Activated naive CD4-positive, alpha-beta T cell treated with anti-CD3 and anti-CD28 coated beads, Interleukin-2, amount 50 U/mL, for 24 hours (primary cell): ENCODE measurements around the gene SORL1-AS1.

Experiments
- H3K27ac Mint-ChIP-seq: one replicate; pipeline ENCODE4 v1.8.0; 2021; ENCODE audit warnings: mild to moderate bottlenecking, mixed read lengths
- H3K27me3 Mint-ChIP-seq: one replicate; pipeline ENCODE4 v1.8.0; 2021; ENCODE audit warnings: mixed read lengths
- H3K36me3 Mint-ChIP-seq: one replicate; pipeline ENCODE4 v1.8.0; 2021; ENCODE audit warnings: mixed read lengths
- H3K4me1 Mint-ChIP-seq: one replicate; pipeline ENCODE4 v1.8.0; 2021; ENCODE audit warnings: mixed read lengths
- H3K4me3 Mint-ChIP-seq: one replicate; pipeline ENCODE4 v1.8.0; 2021; ENCODE audit warnings: mild to moderate bottlenecking, mixed read lengths
- H3K9me3 Mint-ChIP-seq: one replicate; pipeline ENCODE4 v1.8.0; 2021; ENCODE audit warnings: mixed read lengths

Gene SORL1-AS1

DNA sequence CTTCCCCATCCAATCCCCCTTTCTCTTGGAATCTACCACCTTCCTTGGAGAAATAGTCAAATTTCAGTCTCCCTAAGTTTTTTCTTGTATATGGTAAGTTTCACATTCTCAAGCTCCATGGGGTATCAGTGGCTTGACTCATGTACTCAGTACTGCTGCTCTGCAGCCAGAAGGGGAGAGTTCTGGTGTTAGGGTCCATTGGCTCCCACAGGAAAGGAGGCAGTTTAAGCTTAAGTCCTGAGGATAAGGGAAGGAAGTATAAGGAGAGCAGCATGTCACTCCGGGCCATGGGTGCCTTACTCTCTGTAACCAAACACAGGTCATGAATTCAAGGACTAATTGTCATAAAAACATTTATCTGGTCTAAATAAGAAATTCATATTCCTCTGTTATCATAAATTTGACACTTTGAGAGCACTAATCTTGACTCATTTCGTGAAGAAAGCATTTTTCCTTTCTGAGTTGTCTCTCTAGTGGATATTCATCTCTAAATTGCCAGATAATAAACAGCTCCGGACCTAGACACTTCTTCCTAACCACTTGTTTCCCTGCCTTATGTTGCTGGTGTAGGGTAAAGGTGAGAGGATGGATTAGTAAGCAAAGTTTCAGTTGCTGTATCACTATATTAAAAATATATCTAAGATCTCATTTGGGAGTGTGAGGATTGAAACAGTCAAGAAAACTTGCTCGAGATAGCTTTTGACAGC lies 20.8 kb downstream of the SORL1-AS1 start:
- H3K36me3 Mint-ChIP-seq, result peaks cover 4% of the 10 kb centered on the region
- no peak overlapping the region for H3K4me3 Mint-ChIP-seq
- peaks cover 45% of the 10 kb centered on the region for H3K4me1 Mint-ChIP-seq

DNA sequence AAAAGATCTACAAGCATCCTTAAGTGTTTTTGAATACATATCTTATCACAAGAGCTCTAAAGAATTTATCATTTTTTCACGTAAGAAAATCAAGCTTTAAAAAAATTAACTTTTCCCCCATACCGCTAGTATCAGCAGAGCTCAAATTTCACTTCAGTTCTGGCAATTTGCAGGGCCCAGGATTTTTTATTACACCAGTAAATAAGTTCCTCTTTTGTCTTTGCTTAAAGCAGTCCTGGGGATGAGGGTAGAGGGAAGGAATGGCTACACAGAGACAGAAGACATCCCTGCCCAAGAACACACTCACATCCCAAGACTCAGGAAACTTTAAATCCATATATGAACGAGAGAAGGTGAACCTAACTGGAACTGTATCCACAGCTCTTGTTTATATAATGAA lies 23.2 kb downstream of the SORL1-AS1 start:
- Mint-ChIP-seq H3K9me3 (no peaks in the 10 kb centered on the region), H3K27me3 (no peaks in the 10 kb centered on the region), H3K36me3 (peaks cover 5% of the 10 kb centered on the region), H3K27ac (no peak overlapping the region), H3K4me1 (peaks cover 35% of the 10 kb centered on the region), H3K4me3 (no peak overlapping the region)

More for the DNA sequence above, 20.8 kb downstream of the SORL1-AS1 start:
- no peaks in the 10 kb centered on the region for H3K27me3 Mint-ChIP-seq
- no peaks in the 10 kb centered on the region for H3K9me3 Mint-ChIP-seq
- H3K27ac Mint-ChIP-seq, result no peak overlapping the region

DNA sequence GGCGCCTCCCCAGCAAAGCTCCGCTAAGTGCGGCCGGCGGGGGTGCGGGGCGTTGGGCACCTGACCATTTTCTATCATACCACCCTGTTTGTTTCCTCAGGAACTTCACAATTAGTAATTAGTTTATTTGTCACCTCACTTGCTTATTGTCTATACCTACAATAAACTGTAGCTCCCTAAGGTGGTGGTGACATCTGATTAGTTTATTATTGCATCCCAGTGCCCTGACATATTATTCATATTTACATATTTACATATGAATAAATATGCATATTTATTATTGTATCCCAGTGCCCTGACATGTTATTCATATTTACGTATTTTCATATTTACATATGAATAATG lies 25.4 kb downstream of the SORL1-AS1 start:
- H3K36me3 Mint-ChIP-seq, result peaks cover 5% of the 10 kb centered on the region
- H3K4me1 Mint-ChIP-seq, result peaks cover 55% of the 10 kb centered on the region
- no peaks in the 10 kb centered on the region for H3K27me3 Mint-ChIP-seq
- H3K27ac Mint-ChIP-seq, result no peak overlapping the region
- no peak overlapping the region for H3K4me3 Mint-ChIP-seq
- peaks cover 4% of the 10 kb centered on the region for H3K9me3 Mint-ChIP-seq

DNA sequence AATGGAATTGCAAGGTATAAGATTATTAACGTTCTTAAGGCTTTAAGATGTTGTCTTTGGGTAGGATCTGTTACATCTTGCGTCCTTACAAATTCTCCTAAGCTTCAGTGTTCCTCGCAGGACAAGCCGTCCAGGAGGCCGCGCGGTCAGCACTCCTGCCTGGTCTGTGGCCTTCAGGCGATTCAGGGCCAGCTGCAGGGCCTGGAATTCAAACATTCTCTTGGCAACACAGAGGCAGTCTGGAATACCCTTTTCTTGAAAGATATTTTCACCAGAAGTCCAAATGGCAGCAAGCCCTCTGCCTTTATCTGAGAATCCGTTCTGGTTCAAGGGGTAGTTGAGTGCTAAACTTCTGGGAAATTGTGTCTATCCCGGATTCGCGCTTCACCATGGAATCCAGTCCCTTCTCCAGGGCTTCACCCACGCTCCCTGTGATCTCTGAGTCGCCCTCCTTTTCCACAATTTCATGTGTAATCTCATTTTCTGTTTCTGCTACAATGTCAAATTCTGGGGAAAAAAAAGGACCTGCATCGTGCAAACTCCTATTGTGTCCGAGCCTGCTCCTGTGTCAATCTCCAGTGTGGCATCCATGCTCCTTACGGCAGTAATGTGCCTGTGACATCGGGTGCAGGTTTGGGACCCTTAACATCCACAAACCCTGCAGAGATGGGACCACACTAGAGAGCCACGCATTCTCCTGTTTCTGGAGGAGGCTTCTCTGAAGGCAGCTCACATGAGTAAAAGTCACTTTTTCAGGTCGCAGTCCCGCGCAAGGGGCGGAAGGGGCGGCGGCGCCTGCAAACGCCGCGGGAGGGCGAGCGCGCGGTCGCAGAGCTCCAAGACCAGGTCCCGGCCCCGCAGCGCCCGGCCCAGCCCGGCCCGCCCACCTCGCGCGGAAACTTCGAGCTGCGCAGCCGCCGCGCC lies 26.0 kb downstream of the SORL1-AS1 start:
- Mint-ChIP-seq H3K9me3 (peaks cover 4% of the 10 kb centered on the region), H3K36me3 (peaks cover 5% of the 10 kb centered on the region), H3K27ac (no peak overlapping the region), H3K27me3 (no peaks in the 10 kb centered on the region), H3K4me1 (peaks cover 55% of the 10 kb centered on the region), H3K4me3 (peak overlapping the region; percentile 79)

DNA sequence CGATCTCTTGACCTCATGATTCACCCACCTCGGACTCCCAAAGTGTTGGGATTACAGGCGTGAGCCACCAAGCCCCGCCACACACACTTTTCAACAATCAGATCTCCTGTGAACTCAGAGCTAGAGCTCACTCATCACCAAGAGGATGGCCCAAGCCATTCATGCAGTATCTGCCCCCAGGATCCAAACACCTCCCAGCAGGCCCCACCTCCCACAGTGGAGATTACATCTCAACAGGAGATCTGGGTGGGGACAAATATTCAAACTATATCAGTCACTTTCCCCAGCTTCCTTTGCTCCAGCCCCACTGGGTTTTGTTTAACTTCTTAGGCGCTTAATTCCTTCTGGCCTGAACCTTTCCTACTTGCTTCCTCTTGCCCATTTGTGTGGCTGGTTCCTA lies 26.9 kb downstream of the SORL1-AS1 start:
- peaks cover 61% of the 10 kb centered on the region for H3K4me1 Mint-ChIP-seq
- peak overlapping the region; percentile 79 for H3K27ac Mint-ChIP-seq
- H3K36me3 Mint-ChIP-seq, result peaks cover 3% of the 10 kb centered on the region
- H3K9me3 Mint-ChIP-seq, result peaks cover 4% of the 10 kb centered on the region
- no peaks in the 10 kb centered on the region for H3K27me3 Mint-ChIP-seq
- H3K4me3 Mint-ChIP-seq, result no peak overlapping the region

DNA sequence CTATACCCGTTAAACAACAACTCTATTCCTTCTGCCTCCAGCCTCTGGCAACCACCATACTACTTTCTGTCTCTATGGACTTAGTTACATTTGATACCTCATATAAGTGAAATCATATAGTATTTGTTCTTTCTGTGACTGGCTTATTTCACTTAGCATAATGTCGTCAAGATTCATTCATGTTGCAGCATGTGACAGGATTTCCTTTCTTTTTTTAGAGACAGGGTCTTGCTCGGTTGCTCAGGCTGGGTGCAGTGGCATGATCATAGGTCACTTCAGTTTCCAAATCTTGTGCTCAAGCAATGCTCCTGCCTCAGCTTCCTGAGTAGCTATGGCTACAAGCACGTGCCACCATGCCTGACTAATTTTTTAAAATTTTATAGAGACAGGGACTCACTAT lies 30.1 kb downstream of the SORL1-AS1 start:
- Mint-ChIP-seq H3K27ac (no peak overlapping the region), H3K4me3 (no peak overlapping the region), H3K4me1 (peaks cover 81% of the 10 kb centered on the region), H3K9me3 (peaks cover 4% of the 10 kb centered on the region), H3K36me3 (peaks cover 3% of the 10 kb centered on the region), H3K27me3 (no peaks in the 10 kb centered on the region)

DNA sequence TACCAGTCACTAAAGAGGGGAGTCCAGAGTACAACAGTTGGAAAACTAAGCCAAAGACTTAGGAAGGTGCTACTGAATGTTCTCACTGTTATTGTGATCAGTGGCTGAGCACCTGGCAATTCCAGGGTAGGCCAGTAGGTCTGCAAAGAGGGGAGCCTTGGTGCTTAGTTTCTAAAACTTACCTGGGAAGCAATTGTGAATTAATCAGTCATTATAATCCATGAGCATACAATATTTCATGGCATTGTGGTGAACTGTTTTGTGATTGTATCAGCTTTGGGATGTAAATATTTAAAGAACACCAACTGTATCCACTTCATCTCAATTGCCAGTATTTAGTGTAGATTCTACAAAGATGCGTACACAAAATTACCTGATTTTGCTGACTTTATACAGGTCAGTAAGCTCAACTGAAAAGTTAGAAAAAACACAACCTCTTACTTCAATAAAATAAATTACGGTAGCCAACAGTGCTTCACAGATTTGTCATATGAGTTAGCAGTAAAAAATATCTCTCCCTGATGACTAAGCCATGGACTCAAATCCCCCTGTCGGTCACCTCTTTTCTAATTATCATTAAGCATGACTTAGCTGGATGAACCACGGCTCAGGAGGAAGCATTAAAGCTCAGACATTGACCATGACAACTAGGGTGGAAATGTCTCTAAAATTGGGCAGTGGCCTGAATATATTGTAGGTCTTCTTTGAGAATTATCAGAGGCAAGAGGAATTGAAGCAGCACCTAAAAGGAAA lies 31.4 kb downstream of the SORL1-AS1 start:
- Mint-ChIP-seq H3K36me3 (peaks cover 3% of the 10 kb centered on the region), H3K9me3 (peaks cover 4% of the 10 kb centered on the region), H3K4me1 (peaks cover 81% of the 10 kb centered on the region), H3K27me3 (no peaks in the 10 kb centered on the region), H3K27ac (peak overlapping the region; percentile 56), H3K4me3 (no peak overlapping the region)

DNA sequence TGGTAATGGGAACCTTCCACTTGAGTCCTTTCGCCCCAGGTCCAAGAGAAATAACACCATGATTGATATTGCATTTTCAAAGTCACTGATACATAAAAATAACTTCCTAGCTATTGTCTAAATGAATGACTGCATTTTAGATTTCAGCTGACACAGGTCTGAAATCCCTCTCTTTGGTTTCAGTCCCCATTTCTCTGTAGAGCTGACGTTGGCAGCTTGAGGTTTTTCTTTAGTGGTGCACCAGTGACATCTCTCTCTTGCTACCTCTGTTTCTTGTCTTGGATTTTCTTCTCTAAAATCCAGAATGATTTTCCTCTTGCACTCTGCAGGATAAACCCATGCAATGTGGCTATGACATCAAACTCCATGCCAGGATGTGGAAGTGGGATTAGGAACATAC lies 32.4 kb downstream of the SORL1-AS1 start:
- H3K9me3 Mint-ChIP-seq, result peaks cover 4% of the 10 kb centered on the region
- no peaks in the 10 kb centered on the region for H3K27me3 Mint-ChIP-seq
- peaks cover 3% of the 10 kb centered on the region for H3K36me3 Mint-ChIP-seq
- H3K4me1 Mint-ChIP-seq, result peaks cover 86% of the 10 kb centered on the region
- no peak overlapping the region for H3K27ac Mint-ChIP-seq
- H3K4me3 Mint-ChIP-seq, result no peak overlapping the region

DNA sequence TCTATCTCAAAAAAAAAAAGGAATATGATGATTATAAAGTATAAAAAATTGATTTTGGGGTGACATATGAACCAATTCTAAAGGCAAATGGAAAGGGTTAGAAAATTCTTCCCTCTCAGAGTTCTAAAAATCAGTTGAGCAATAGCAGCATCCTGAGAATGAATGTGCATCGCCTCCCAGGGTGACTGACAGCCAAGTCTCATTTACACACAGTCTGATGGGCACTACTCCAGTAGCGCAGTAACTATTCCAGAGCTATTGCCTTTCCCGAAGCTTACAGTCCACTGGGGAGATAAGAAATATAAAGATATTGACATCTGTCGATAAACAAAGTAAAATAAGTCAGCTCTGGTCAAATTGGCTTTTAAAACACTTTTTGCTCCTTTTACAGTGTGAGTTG lies 32.9 kb downstream of the SORL1-AS1 start:
- H3K9me3 Mint-ChIP-seq, result peaks cover 4% of the 10 kb centered on the region
- no peak overlapping the region for H3K27ac Mint-ChIP-seq
- H3K36me3 Mint-ChIP-seq, result no peaks in the 10 kb centered on the region
- no peaks in the 10 kb centered on the region for H3K27me3 Mint-ChIP-seq
- peaks cover 86% of the 10 kb centered on the region for H3K4me1 Mint-ChIP-seq
- H3K4me3 Mint-ChIP-seq, result no peak overlapping the region

DNA sequence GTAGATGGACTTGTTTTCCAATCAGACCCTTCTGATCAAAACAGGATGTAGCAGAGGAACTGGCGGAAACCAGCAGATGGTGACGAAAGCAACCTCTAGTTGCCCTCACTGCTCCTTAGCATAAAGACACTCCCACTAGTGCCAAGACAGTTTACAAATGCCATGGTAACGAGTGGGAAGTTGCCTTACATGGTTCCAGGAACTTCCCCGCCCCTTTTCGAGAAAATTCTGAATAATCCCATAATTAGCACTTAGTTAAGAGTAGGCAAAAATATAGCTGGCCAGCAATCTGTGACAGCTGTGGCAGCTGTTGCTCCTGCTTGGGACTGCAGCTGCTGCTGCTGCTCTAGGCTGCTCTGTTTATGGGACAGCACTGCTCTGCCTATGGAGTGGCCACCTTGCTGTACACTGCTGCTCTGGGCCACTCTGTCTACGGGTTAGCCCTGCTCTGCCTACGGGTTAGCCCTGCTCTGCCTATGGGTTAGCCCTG lies 34.1 kb downstream of the SORL1-AS1 start:
- H3K4me1 Mint-ChIP-seq, result peaks cover 79% of the 10 kb centered on the region
- no peaks in the 10 kb centered on the region for H3K27me3 Mint-ChIP-seq
- no peak overlapping the region for H3K27ac Mint-ChIP-seq
- no peaks in the 10 kb centered on the region for H3K36me3 Mint-ChIP-seq
- peaks cover 2% of the 10 kb centered on the region for H3K9me3 Mint-ChIP-seq
- H3K4me3 Mint-ChIP-seq, result peak overlapping the region; percentile 15

DNA sequence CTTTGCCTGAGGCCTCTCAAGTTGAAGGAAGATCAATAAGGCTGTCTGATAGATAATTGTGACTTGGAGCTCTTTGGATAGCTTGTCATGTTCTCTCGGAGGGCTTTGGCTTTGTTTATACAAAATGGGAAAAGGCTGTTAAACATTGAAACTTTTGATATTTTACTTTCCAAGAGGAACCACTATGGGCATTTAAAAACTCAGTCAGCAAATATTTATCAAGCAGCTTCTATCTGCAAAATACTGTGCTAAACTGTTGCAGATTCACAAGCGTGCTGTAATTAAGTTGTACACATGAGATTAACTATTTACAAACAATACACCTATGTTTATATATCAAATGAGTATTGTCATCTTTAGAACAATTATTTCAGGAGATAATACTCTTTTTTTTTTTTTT lies 35.2 kb downstream of the SORL1-AS1 start:
- Mint-ChIP-seq H3K4me3 (peak overlapping the region; percentile 39), H3K4me1 (peaks cover 74% of the 10 kb centered on the region), H3K9me3 (no peaks in the 10 kb centered on the region), H3K36me3 (no peaks in the 10 kb centered on the region), H3K27ac (peak overlapping the region; percentile 79), H3K27me3 (no peaks in the 10 kb centered on the region)

DNA sequence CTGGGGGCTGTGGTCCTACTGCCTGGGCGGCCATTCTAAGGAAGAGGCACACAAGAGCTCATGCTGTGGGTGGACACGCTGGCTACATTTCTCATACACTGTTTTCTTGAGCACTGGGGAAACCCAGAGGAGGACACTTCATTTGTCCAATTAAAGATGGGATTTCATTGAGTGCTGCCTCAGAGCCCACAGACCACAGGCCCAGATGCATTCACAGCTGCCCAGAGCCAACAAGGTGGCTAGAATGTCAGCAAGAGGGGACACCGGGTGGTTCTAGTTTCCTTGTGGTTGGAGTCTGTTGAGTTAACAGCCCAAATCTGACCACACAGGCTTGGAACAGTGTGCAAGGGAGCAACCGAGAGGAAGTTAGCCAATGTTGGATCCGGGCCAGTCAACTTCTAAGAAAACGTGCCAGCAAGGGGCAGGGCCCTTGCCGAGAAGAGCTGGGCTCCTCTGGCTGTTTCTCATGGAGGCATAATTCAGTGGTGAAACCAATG lies 35.7 kb downstream of the SORL1-AS1 start:
- no peaks in the 10 kb centered on the region for H3K36me3 Mint-ChIP-seq
- peaks cover 72% of the 10 kb centered on the region for H3K4me1 Mint-ChIP-seq
- peak overlapping the region; percentile 39 for H3K4me3 Mint-ChIP-seq
- peak overlapping the region; percentile 79 for H3K27ac Mint-ChIP-seq
- no peaks in the 10 kb centered on the region for H3K9me3 Mint-ChIP-seq
- no peaks in the 10 kb centered on the region for H3K27me3 Mint-ChIP-seq

DNA sequence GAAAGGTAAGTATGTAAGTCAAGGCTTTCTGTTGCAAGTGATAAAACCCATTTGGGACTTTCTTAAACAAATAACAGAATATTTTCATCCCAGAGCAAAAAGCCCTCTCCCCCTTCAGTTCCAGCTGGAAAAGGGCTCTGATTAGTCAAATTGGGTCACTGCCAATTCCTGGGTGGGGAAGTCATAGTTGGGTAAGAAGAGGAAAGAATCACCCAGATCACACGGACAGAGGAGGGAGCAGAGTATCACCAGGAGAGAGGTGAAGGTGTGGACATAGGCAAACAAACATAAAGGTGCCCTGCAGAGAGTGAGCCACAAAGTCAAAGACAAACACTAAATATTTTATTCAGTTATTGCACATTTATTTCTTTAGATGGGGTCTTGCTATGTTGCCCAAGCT lies 36.9 kb downstream of the SORL1-AS1 start:
- H3K4me3 Mint-ChIP-seq, result no peak overlapping the region
- H3K4me1 Mint-ChIP-seq, result peaks cover 61% of the 10 kb centered on the region

DNA sequence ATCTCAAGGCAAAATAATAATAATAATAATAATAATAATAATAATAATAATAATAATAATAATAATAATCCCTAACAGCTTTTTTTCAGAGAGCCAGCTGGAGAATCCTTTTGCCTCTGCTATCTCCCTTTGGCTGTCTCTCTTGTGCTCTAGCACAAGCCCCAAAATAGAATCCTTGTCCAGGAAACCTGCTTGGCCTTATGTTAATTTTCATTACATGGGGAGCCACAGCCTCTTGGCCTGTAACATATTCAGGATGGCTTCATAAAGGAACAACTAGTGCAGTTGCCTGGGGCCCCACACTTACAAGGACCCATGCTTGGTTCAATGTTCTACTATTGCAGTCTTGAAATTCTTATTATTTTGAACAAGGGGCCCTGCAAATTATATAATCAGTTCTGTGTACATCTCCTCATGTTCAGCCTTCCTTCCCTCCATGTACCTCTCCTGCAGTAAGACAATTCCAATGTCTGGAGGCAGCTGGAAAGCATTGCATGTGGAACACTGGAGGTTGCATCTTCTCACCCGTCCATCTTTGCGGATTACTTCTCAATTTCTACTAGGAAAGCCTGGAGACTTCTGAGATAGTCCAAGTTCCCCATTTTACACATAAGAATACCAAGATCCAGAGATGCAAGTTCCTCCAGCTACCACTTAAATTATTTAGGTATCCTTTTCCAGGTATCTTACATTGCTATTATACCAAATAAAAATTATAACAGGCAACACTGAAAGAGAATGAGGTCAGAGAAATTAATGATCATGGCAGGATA lies 38.4 kb downstream of the SORL1-AS1 start:
- Mint-ChIP-seq H3K4me3 (no peak overlapping the region), H3K9me3 (no peaks in the 10 kb centered on the region), H3K4me1 (peaks cover 57% of the 10 kb centered on the region), H3K36me3 (no peaks in the 10 kb centered on the region), H3K27me3 (no peaks in the 10 kb centered on the region), H3K27ac (no peak overlapping the region)

More for the DNA sequence above, 36.9 kb downstream of the SORL1-AS1 start:
- H3K9me3 Mint-ChIP-seq, result no peaks in the 10 kb centered on the region
- no peaks in the 10 kb centered on the region for H3K27me3 Mint-ChIP-seq
- H3K36me3 Mint-ChIP-seq, result no peaks in the 10 kb centered on the region
- peak overlapping the region; percentile 4 for H3K27ac Mint-ChIP-seq
